Right lobe of liver (tissue), 6 donors: Measurements from ENCODE around the gene RASD2. TPM values are rescaled to one million over a fixed set of nuclear protein-coding genes. Genes with fewer than 3 reads are reported as not detected.

Experiments used
- ATAC-seq, 4 donors: fragments of 200-7000 bp; cut with Tn5 transposase; one replicate each; pipeline ENCODE4 v1.9.1; 2020; ENCODE audit warnings: mild to moderate bottlenecking in 4 of 4, moderate library complexity in 4 of 4
- DNase-seq, 3 donors: peaks; one replicate each; pipeline ENCODE4 v3.0.0-alpha.2; 2020
- H3K27ac ChIP-seq, 3 donors: fragments of 200-600 bp; one replicate each; pipeline ENCODE4 v1.8.0; 2022
- H3K27me3 ChIP-seq, 2 donors: fragments of 200-600 bp; one replicate each; pipeline ENCODE4 v1.8.0; 2022
- H3K36me3 ChIP-seq, 4 donors: fragments of 200-600 bp; sonication (generic) in 1 of 4; one replicate each; pipeline versions ENCODE4 v1.5.1 to v1.8.0; 2017 to 2022; ENCODE audit warnings: control low read depth in 1 of 4
- H3K4me1 ChIP-seq, 4 donors: fragments of 200-600 bp; sonication (generic) in 1 of 4; one replicate each; pipeline versions ENCODE4 v1.5.1 to v1.8.0; 2017 to 2022; ENCODE audit warnings: control low read depth in 1 of 4
- H3K4me3 ChIP-seq, 3 donors: fragments of 200-600 bp; one replicate each; pipeline ENCODE4 v1.8.0; 2022
- H3K9me3 ChIP-seq, 4 donors: fragments of 200-600 bp; sonication (generic) in 1 of 4; one replicate each; pipeline versions ENCODE4 v1.5.1 to v1.8.0; 2017 to 2022; ENCODE audit warnings: control low read depth in 1 of 4
- POLR2A ChIP-seq: fragments of 450-650 bp; IDR thresholded peaks from one replicate; pipeline ENCODE4 v1.6.1; 2017; ENCODE audit warnings: antibody characterized with exemption, mild to moderate bottlenecking
- WGBS: methylation state at CpG from one replicate; pipeline ENCODE4 v1.1.6; 2018; ENCODE audit warnings: low coverage, low lambda C conversion rate; ENCODE audit not compliant: insufficient coverage; ENCODE audit errors: missing lambda C conversion rate; 5-methylcytosine and 5-hydroxymethylcytosine counted together
- intact Hi-C, 2 donors: fragments of 100-400 bp; cut with DNase I; formaldehyde crosslinking; loops; one replicate each; pipeline versions ENCODE4 v1.11.2 to v1.14.1; 2022
- total RNA-seq, 6 experiments: library from RNA; depleted of rRNA in 2 of 6; stranded (reverse); fragments of >200 nt in 2 of 6; fragmentation: NEBNext Ultra II Directional in 3 of 6; extraction: Animal tissue kit (Norgen Biotek cat#: 25700) in 3 of 6; gene quantifications; one replicate each; pipeline versions ENCODE4 v1.1.0 to v1.2.4, GENCODE V29; 2016 to 2023
- TF ChIP-seq, protein P1 (sequence below), 4 donors: fragments of 200-600 bp in 3 of 4; fragments of 450-650 bp in 1 of 4; IDR thresholded peaks; one replicate each; pipeline versions ENCODE4 v1.5.1 to v1.8.0; 2016 to 2022; ENCODE audit warnings: antibody characterized with exemption in 4 of 4, mild to moderate bottlenecking in 2 of 4
- donor health status: DM: no; HTN: yes; CAD: no.
- donor health status: DM: no; HTN: no; CAD: no.
- donor health status: DM: no; HTN: no; CAD: no.
- donor health status: DM: no; HTN: yes; CAD: no.
- donor health status: DM: no; HTN: yes; CAD: no.

The RASD2 gene
- total RNA-seq, 6 experiments from 2014 or later = 0.05 to 0.20 (median 0.07) TPM; not detected in 2

DNA sequence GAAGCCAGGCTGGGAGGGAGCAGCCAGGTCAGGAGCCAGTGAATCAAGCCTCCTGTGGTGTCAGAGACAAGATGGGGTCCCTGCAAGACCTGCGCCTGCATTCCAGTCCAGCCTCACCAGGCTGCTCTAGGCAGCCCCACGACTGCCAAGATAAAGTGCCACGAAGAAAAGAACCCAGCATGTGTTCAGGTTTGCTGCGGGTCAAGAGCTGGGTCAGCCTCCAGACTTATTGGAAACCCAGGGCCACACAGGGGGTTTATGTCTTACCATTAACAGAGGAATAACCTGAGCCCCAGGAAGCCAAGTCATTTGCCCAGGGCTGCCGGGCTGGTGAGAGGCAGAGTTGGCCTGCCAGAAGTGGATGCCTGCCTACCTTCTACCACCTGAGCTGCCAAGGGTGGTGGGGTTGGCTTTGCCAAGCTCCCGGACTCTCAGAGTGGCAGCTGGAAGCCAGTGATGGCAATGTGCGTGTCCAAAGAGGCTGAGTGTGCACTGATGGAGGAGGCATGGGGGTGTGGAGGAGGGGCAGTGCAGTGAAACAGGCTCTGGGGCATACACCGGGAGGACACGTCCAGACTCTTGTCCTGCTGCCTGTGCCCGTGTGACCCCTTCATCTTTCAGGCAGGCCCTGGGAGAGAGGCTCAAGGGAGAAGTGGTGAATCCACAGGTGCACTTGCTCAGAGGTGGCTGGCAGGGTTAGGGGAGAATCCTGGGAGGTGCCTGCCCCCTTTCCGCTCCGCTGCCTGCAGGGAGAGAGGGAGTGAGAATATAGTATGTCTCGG is 1.7 kb downstream of the RASD2 start:
- intact Hi-C loops = no loop called here
- H3K27ac ChIP-seq = no peak overlapping the region
- H3K36me3 ChIP-seq = no peaks in the 10 kb centered on the region
- TF ChIP-seq, protein P1, sequence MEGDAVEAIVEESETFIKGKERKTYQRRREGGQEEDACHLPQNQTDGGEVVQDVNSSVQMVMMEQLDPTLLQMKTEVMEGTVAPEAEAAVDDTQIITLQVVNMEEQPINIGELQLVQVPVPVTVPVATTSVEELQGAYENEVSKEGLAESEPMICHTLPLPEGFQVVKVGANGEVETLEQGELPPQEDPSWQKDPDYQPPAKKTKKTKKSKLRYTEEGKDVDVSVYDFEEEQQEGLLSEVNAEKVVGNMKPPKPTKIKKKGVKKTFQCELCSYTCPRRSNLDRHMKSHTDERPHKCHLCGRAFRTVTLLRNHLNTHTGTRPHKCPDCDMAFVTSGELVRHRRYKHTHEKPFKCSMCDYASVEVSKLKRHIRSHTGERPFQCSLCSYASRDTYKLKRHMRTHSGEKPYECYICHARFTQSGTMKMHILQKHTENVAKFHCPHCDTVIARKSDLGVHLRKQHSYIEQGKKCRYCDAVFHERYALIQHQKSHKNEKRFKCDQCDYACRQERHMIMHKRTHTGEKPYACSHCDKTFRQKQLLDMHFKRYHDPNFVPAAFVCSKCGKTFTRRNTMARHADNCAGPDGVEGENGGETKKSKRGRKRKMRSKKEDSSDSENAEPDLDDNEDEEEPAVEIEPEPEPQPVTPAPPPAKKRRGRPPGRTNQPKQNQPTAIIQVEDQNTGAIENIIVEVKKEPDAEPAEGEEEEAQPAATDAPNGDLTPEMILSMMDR (IDR thresholded peaks at IDR 0.05) = no peak
- TF ChIP-seq POLR2A = no peak
- 32% methylated on average over 5 of the region's 13 CpGs for WGBS
- no peaks in the 10 kb centered on the region for H3K27me3 ChIP-seq
- peaks cover 0 to 16% (median 2%) of the 10 kb centered on the region in 4 donors for H3K4me1 ChIP-seq
- DNase-seq = no peak
- no peak for ATAC-seq
- H3K4me3 ChIP-seq = no peak overlapping the region
- no peaks in the 10 kb centered on the region for H3K9me3 ChIP-seq

DNA sequence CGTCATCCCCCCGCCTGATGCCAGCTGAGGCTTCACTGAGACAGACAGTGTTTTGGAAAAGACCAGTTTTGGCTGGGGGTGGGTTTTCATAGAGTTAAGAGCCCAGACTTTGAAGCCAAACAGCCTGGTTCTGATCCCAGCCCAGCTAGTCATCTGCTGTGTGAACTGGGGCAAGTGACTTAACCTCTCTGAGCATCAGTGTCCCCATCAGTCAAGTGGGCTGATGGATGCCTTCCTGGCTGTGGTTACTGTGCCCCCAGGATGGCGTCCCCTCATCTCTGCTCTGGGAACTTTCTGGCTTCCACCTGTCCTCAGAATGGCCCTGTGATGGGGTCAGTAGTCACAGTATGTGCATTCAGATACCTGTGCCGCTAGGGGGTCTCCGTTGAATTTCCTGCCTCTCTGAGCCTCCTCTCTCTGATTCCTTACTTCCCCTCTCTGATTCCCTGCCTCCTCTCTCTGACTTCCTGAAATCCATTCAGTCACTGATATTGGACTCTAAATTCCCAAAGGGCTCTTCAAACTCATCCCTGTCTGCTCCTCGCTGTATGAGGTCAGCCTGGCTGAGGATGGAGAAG is 2.4 kb downstream of the RASD2 start:
- H3K27me3 ChIP-seq = no peaks in the 10 kb centered on the region
- intact Hi-C loops = no loop called here
- no peaks in the 10 kb centered on the region for H3K9me3 ChIP-seq
- TF ChIP-seq, protein P1 (IDR thresholded peaks at IDR 0.05) = no peak
- no peak for TF ChIP-seq POLR2A
- H3K27ac ChIP-seq = no peak overlapping the region
- DNase-seq (no peak), ATAC-seq (no peak)
- WGBS = 44% methylated on average over 3 of the region's 6 CpGs
- H3K4me3 ChIP-seq = no peak overlapping the region
- H3K4me1 ChIP-seq = peaks cover 0 to 16% (median 2%) of the 10 kb centered on the region in 4 donors
- no peaks in the 10 kb centered on the region for H3K36me3 ChIP-seq

DNA sequence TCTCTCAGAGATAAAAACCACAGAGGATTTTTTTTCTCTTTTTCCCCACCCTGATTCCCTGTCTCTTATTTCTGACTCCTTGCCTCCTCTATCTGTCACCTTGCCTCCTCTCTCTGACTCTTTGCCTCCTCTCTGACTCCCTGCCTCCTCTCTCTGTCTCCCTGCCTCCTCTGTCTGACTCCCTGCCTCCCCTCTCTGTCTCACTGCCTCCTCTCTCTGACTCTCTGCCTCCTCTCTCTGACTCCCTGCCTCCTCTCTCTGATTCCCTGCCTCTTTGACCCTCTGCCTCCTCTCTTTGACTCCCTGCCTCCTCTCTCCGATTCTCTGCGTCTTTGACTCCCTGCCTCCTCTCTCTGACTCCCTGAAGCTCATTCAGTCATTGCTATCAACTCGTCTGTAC is 3.1 kb downstream of the RASD2 start:
- Histone ChIP-seq H3K27me3 (no peaks in the 10 kb centered on the region), H3K4me1 (peaks cover 0 to 16% (median 2%) of the 10 kb centered on the region in 4 donors), H3K36me3 (no peaks in the 10 kb centered on the region), H3K27ac (no peak overlapping the region), H3K9me3 (no peaks in the 10 kb centered on the region), H3K4me3 (no peak overlapping the region)
- WGBS = 40% methylated on average over 3 of the region's 3 CpGs
- TF ChIP-seq POLR2A = no peak
- TF ChIP-seq, protein P1 (IDR thresholded peaks at IDR 0.05) = no peak
- no peak for DNase-seq
- intact Hi-C loops = no loop called here
- ATAC-seq = no peak

DNA sequence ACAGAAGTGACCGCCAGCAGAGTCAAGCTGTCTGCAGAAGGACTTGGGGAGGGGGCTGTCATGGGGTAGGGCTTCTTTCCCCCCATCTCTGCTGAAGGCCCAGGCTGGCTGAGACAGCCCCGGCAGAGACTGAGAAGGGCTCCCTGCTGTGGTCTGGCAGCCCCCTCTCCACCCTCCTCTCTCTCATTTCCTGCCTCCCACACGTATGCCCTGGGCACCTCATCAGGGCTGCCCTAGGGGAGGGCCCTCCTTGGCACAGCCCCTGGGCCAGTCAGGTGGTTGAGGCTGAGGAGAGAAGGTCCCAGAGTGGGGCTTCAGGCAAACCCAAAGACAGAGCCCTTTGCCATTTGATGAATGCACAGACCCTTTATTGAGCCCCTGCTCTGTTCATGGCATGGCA is 3.6 kb downstream of the RASD2 start:
- TF ChIP-seq POLR2A = no peak
- H3K4me1 ChIP-seq = peaks cover 0 to 16% (median 2%) of the 10 kb centered on the region in 4 donors
- intact Hi-C loops = no loop called here
- 16% methylated on average over 2 of the region's 3 CpGs for WGBS
- ATAC-seq (no peak), DNase-seq (no peak)
- H3K27ac ChIP-seq = no peak overlapping the region
- no peaks in the 10 kb centered on the region for H3K36me3 ChIP-seq
- H3K4me3 ChIP-seq = no peak overlapping the region
- no peaks in the 10 kb centered on the region for H3K9me3 ChIP-seq
- no peaks in the 10 kb centered on the region for H3K27me3 ChIP-seq

DNA sequence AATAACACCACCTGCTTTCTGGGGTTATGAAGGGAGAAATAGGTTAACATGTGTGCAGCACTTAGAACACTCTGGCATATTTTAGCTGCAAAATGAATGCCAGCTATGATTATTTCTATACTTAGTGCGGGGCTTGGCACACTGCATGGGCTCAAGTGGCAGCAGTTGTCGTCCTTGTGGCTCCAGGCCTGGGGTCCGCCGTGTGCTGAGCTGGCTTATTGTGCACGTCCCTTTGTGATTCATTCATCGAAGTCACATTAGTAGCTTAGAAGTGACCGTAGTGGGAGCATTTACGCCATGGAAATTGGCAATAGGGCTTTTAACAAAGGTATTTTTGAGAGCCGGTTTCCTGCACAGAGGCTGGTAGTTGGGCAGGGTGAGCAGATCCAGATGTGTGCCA is 4.2 kb downstream of the RASD2 start:
- Histone ChIP-seq H3K36me3 (no peaks in the 10 kb centered on the region), H3K4me3 (no peak overlapping the region), H3K9me3 (no peaks in the 10 kb centered on the region), H3K27me3 (no peaks in the 10 kb centered on the region), H3K4me1 (peaks cover 0 to 13% (median under 1%) of the 10 kb centered on the region in 4 donors), H3K27ac (no peak overlapping the region)
- DNase-seq (no peak), ATAC-seq (no peak)
- TF ChIP-seq, protein P1 (IDR thresholded peaks at IDR 0.05) = no peak
- WGBS = 62% methylated on average over 6 of the region's 9 CpGs
- intact Hi-C loops = no loop called here
